H1 (cell line): ENCODE results near the gene RETNLB. TPM values are rescaled to one million over a fixed set of nuclear protein-coding genes. Genes with fewer than 3 reads are reported as not detected.

Source experiments
- CTCF ChIA-PET: fragments of 300-600 bp; sonication (Branson Sonifier 250); formaldehyde crosslinking; loops from one replicate; lab custom pipeline; 2021; ENCODE audit not compliant: partially characterized antibody; lab: Charles Lee
- POLR2A ChIA-PET: fragments of 300-600 bp; sonication (Branson Sonifier 250); formaldehyde crosslinking; loops from one replicate; lab custom pipeline; 2021; ENCODE audit warnings: inconsistent platforms; ENCODE audit not compliant: partially characterized antibody; lab: Charles Lee
- DNase-seq, 2 experiments: peaks; one replicate each; pipeline versions ENCODE4 v3.0.0 to v3.0.0-alpha.2; 2010 to 2022; ENCODE audit warnings: low spot score in 2 of 2, low read depth in 1 of 2, mixed read lengths in 1 of 2
- FAIRE-seq: peaks from 2 replicates; lab custom pipeline; 2011; peaks lifted over from hg19 to GRCh38; lab: Jason Lieb, UNC
- H2AFZ ChIP-seq: 2 replicates; pipeline ENCODE4 v1.8.1; 2012; ENCODE audit warnings: low read length, inconsistent platforms
- H2AK5ac ChIP-seq: 2 replicates; pipeline ENCODE4 v1.6.1; 2013; ENCODE audit warnings: low read depth, low read length
- H2BK120ac ChIP-seq: replicated peaks from 2 replicates; pipeline ENCODE3; 2013; ENCODE audit warnings: low read depth, low read length, inconsistent platforms
- H2BK12ac ChIP-seq: 2 replicates; pipeline ENCODE4 v1.6.1; 2013; ENCODE audit warnings: low read depth, low read length
- H2BK15ac ChIP-seq: 2 replicates; pipeline ENCODE4 v1.6.1; 2013; ENCODE audit warnings: low read length
- H2BK20ac ChIP-seq: 2 replicates; pipeline ENCODE4 v1.6.1; 2013; ENCODE audit warnings: low read length
- H2BK5ac ChIP-seq: 2 replicates; pipeline ENCODE4 v1.6.1; 2013; ENCODE audit warnings: low read depth, low read length
- H3K14ac ChIP-seq: 2 replicates; pipeline ENCODE4 v1.6.1; 2013; ENCODE audit warnings: inconsistent platforms; ENCODE audit not compliant: insufficient read length
- H3K18ac ChIP-seq: 2 replicates; pipeline ENCODE4 v1.6.1; 2013; ENCODE audit warnings: low read length; ENCODE audit errors: extremely low read depth
- H3K23ac ChIP-seq: 2 replicates; pipeline ENCODE4 v1.6.1; 2013; ENCODE audit warnings: inconsistent platforms; ENCODE audit not compliant: insufficient read length
- H3K23me2 ChIP-seq: 2 replicates; pipeline ENCODE4 v1.6.1; 2013; ENCODE audit warnings: low read depth, low read length
- H3K27ac ChIP-seq: 2 replicates; pipeline ENCODE4 v1.6.1; 2011; ENCODE audit warnings: low read depth, low read length, inconsistent platforms
- H3K27me3 ChIP-seq, 4 experiments: replicated peaks in 1 of 4; 1 replicate in 1 of 4; 2 replicates in 3 of 4; pipeline versions ENCODE4 v1.6.1 to v1.8.1; 2011 to 2013; ENCODE audit warnings: low read length in 3 of 4, mild to moderate bottlenecking in 3 of 4, inconsistent platforms in 2 of 4, mixed read lengths in 2 of 4, moderate library complexity in 1 of 4; ENCODE audit not compliant: control insufficient read depth in 3 of 4, insufficient read depth in 3 of 4; ENCODE audit errors: extremely low read depth in 1 of 4
- H3K36me3 ChIP-seq, 4 experiments: 2 replicates each; pipeline versions ENCODE4 v1.6.1 to v1.8.1; 2011 to 2013; ENCODE audit warnings: mild to moderate bottlenecking in 4 of 4, low read length in 3 of 4, moderate library complexity in 2 of 4, control low read depth in 1 of 4, inconsistent platforms in 1 of 4; ENCODE audit not compliant: insufficient read depth in 4 of 4, control insufficient read depth in 2 of 4
- H3K4ac ChIP-seq: replicated peaks from 2 replicates; pipeline ENCODE3; 2013; ENCODE audit warnings: low read length, low read depth, mixed read lengths, inconsistent platforms; ENCODE audit not compliant: insufficient read length
- H3K4me1 ChIP-seq, 4 experiments: replicated peaks in 1 of 4; 1 replicate in 1 of 4; 2 replicates in 3 of 4; pipeline versions ENCODE4 v1.6.1 to v1.8.1; 2011 to 2013; ENCODE audit warnings: low read length in 3 of 4, inconsistent platforms in 2 of 4, mixed read lengths in 1 of 4; ENCODE audit not compliant: insufficient read depth in 4 of 4, control insufficient read depth in 3 of 4
- H3K4me2 ChIP-seq, 2 experiments: 2 replicates each; pipeline versions ENCODE4 v1.6.1 to v1.8.1; 2011 to 2013; ENCODE audit warnings: low read depth in 2 of 2, low read length in 2 of 2, control low read depth in 1 of 2, inconsistent platforms in 1 of 2, mild to moderate bottlenecking in 1 of 2; ENCODE audit not compliant: insufficient read depth in 1 of 2
- H3K4me3 ChIP-seq, 4 experiments: fragments of 200-600, 300-600 bp in 1 of 4; sonication (generic), shearing (Covaris generic), sonication (Bioruptor Twin) in 1 of 4; 2 replicates each; pipeline versions ENCODE4 v1.5.1 to v1.8.1; 2011 to 2016; ENCODE audit warnings: low read length in 4 of 4, low read depth in 3 of 4, control low read depth in 2 of 4, inconsistent platforms in 2 of 4, mild to moderate bottlenecking in 2 of 4, mixed read lengths in 1 of 4, moderate library complexity in 1 of 4; ENCODE audit not compliant: insufficient read depth in 2 of 4; ENCODE audit errors: extremely low read depth in 1 of 4
- H3K56ac ChIP-seq: replicated peaks from 2 replicates; pipeline ENCODE3; 2013; ENCODE audit warnings: low read depth, mild to moderate bottlenecking, mixed read lengths, low read length, inconsistent platforms; ENCODE audit not compliant: insufficient read length
- H3K79me1 ChIP-seq: 2 replicates; pipeline ENCODE4 v1.6.1; 2013; ENCODE audit warnings: low read depth, low read length, control low read depth
- H3K79me2 ChIP-seq, 2 experiments: 2 replicates each; pipeline versions ENCODE4 v1.6.1 to v1.8.1; 2012 to 2013; ENCODE audit warnings: low read length in 2 of 2, mild to moderate bottlenecking in 2 of 2, inconsistent platforms in 1 of 2; ENCODE audit not compliant: insufficient read depth in 2 of 2, control insufficient read depth in 1 of 2
- H3K9ac ChIP-seq, 4 experiments: replicated peaks in 1 of 4; 1 replicate in 1 of 4; 2 replicates in 3 of 4; pipeline versions ENCODE4 v1.6.1 to v1.8.1; 2011 to 2013; ENCODE audit warnings: low read depth in 3 of 4, low read length in 3 of 4, control low read depth in 2 of 4, mild to moderate bottlenecking in 2 of 4, moderate library complexity in 2 of 4, inconsistent platforms in 1 of 4; ENCODE audit errors: extremely low read depth in 1 of 4
- H3K9me3 ChIP-seq, 2 experiments: 2 replicates each; pipeline versions ENCODE4 v1.6.1 to v1.8.1; 2012 to 2013; ENCODE audit warnings: mild to moderate bottlenecking in 2 of 2, moderate library complexity in 2 of 2, control low read depth in 1 of 2, inconsistent platforms in 1 of 2, low read depth in 1 of 2, low read length in 1 of 2, mixed read lengths in 1 of 2; ENCODE audit not compliant: insufficient read depth in 2 of 2
- H4K20me1 ChIP-seq, 2 experiments: replicated peaks in 1 of 2; 2 replicates each; pipeline versions ENCODE3 to v1.8.1; 2011 to 2013; ENCODE audit warnings: inconsistent platforms in 2 of 2, low read length in 2 of 2, mild to moderate bottlenecking in 1 of 2; ENCODE audit not compliant: insufficient read depth in 2 of 2, control insufficient read depth in 1 of 2
- H4K5ac ChIP-seq: 2 replicates; pipeline ENCODE4 v1.6.1; 2013; ENCODE audit warnings: low read length, low read depth, mixed read lengths, inconsistent platforms; ENCODE audit not compliant: insufficient read length
- H4K8ac ChIP-seq: 2 replicates; pipeline ENCODE4 v1.8.0; 2013; ENCODE audit warnings: mild to moderate bottlenecking, moderate library complexity, low read length, inconsistent platforms; ENCODE audit not compliant: insufficient read depth; ENCODE audit errors: extremely low read depth
- H4K91ac ChIP-seq: replicated peaks from 2 replicates; pipeline ENCODE3; 2013; ENCODE audit warnings: low read length, mixed read lengths, inconsistent platforms; ENCODE audit not compliant: insufficient read length
- E2F6 ChIP-seq: IDR thresholded peaks from 2 replicates; pipeline ENCODE4 v1.6.1; 2012; ENCODE audit warnings: inconsistent platforms
- SIRT6 ChIP-seq: IDR thresholded peaks from one replicate; pipeline ENCODE4 v1.7.1; 2012; ENCODE audit warnings: low read length, inconsistent platforms
- SP2 ChIP-seq: IDR thresholded peaks from 2 replicates; pipeline ENCODE4 v1.6.1; 2012; ENCODE audit warnings: mild to moderate bottlenecking, low read length, inconsistent platforms
- TCF12 ChIP-seq: IDR thresholded peaks from 2 replicates; pipeline ENCODE4 v1.6.1; 2011; ENCODE audit warnings: low read depth, mild to moderate bottlenecking, low read length
- polyA plus RNA-seq, 7 experiments: library from polyadenylated mRNA; depleted of rRNA in 3 of 7; stranded (reverse) in 5 of 7; unstranded in 2 of 7; fragments of >200 nt in 5 of 7; fragments of 200-250 nt in 2 of 7; gene quantifications; 1 replicate in 5 of 7; 2 replicates in 1 of 7; 4 replicates in 1 of 7; pipeline versions ENCODE4 v1.2.1 to v1.2.3, GENCODE V29; 2011 to 2013; ENCODE audit warnings: missing spikeins in 2 of 7, mixed read lengths in 2 of 7
- total RNA-seq: library from RNA; stranded (reverse); fragmentation: NEBNext Ultra II Directional; extraction: Animal tissue kit (Norgen Biotek cat#: 25700); gene quantifications from 2 replicates; pipeline ENCODE4 v1.2.1, GENCODE V29; 2021

RETNLB gene
- total and polyA plus RNA-seq, 2 of the 8 experiments (the other 6 are each of a cell fraction or from before 2014, with no cell fraction given) = not detected

- Histone ChIP-seq H3K4ac (no peak overlapping the region), H3K79me1 (no peaks in the 10 kb centered on the region), H3K9ac (no peak overlapping the region), H2BK20ac (no peak overlapping the region), H2BK120ac (no peak overlapping the region), H4K20me1 (no peaks in the 10 kb centered on the region), H3K4me3 (no peak overlapping the region), H3K36me3 (no peaks in the 10 kb centered on the region), H3K18ac (no peak overlapping the region), H3K23me2 (no peaks in the 10 kb centered on the region; the same call in 1 of the 2 replicates), H2AFZ (no peak overlapping the region), H3K4me2 (no peak overlapping the region), H4K8ac (no peak overlapping the region), H4K91ac (no peak overlapping the region), H3K79me2 (no peaks in the 10 kb centered on the region), H3K27me3 (no peaks in the 10 kb centered on the region), H4K5ac (no peak overlapping the region), H2BK5ac (no peak overlapping the region), H3K56ac (no peak overlapping the region), H3K23ac (no peak overlapping the region), H3K4me1 (no peaks in the 10 kb centered on the region), H3K14ac (no peak overlapping the region), H3K27ac (no peak overlapping the region), H2BK12ac (no peak overlapping the region), H2BK15ac (no peak overlapping the region), H2AK5ac (no peak overlapping the region), H3K9me3 (no peaks in the 10 kb centered on the region)
- no peak for DNase-seq
- ChIA-PET POLR2A (no interaction called here), CTCF (interaction anchor here (2.2 kb wide), 1 partner anchor 187 kb away, joined by 6 read pairs; no protein-coding TSS in a partner anchor)
- no peak for FAIRE-seq
- TF ChIP-seq TCF12 (no peak), E2F6 (no peak), SIRT6 (no peak), SP2 (no peak)
Observed at GRCh38 chr3:108728105-108728504, 29.1 kb downstream of the RETNLB start.
